Ovary (tissue), 9 donors: Measurements from ENCODE around the gene ENOX1. TPM values are rescaled to one million over a fixed set of nuclear protein-coding genes. Genes with fewer than 3 reads are reported as not detected.

ENCODE experiments used
- DNase-seq, 5 donors: peaks; one replicate each; pipeline ENCODE4 v3.0.0-alpha.2; 2019 to 2020
- H3K27ac ChIP-seq, 2 donors: fragments of 200-600 bp; one replicate each; pipeline versions ENCODE4 v1.5.1 to v1.8.0; 2019 to 2022
- H3K27me3 ChIP-seq: fragments of 200-600 bp; one replicate; pipeline ENCODE4 v1.8.0; 2022
- H3K36me3 ChIP-seq: fragments of 200-600 bp; sonication (generic); one replicate; pipeline ENCODE4 v1.5.1; 2019
- H3K4me1 ChIP-seq: one replicate; pipeline ENCODE4 v1.8.1; 2013; ENCODE audit warnings: mild to moderate bottlenecking, moderate library complexity; ENCODE audit not compliant: insufficient read depth
- H3K4me3 ChIP-seq: fragments of 200-600 bp; sonication (generic); one replicate; pipeline ENCODE4 v1.5.1; 2017
- H3K9me3 ChIP-seq, 2 donors: fragments of 200-600 bp in 1 of 2; sonication (generic) in 1 of 2; one replicate each; pipeline versions ENCODE4 v1.5.1 to v1.8.1; 2013 to 2019; ENCODE audit warnings: mild to moderate bottlenecking in 1 of 2, moderate library complexity in 1 of 2
- EP300 ChIP-seq: sonication (generic); formaldehyde crosslinking; IDR thresholded peaks from one replicate; pipeline ENCODE4 v1.6.1; 2017; ENCODE audit warnings: antibody characterized with exemption
- POLR2A ChIP-seq: fragments of 450-650 bp; IDR thresholded peaks from one replicate; pipeline ENCODE4 v1.6.1; 2017; ENCODE audit warnings: antibody characterized with exemption, mild to moderate bottlenecking, moderate library complexity
- WGBS, 3 donors: extraction: QIAGEN DNeasy Blood & Tissue Kit in 1 of 3; methylation state at CpG; one replicate each; pipeline versions ENCODE4 v1.1.5 to v1.1.7; 2013 to 2017; 5-methylcytosine and 5-hydroxymethylcytosine counted together
- intact Hi-C, 4 donors: fragments of 100-400 bp; cut with DNase I; formaldehyde crosslinking; loops; one replicate each; pipeline versions ENCODE4 v1.11.0 to v1.15.1; 2022 to 2023
- polyA plus RNA-seq, 2 donors: library from polyadenylated mRNA; stranded (reverse); fragments of 200-250 nt in 1 of 2; fragments of 350-450 nt in 1 of 2; fragmentation: Illumina TruSeq in 1 of 2; extraction: RNeasy Lipid Tissue Mini Kit (QIAGEN cat#74804) in 1 of 2; gene quantifications; one replicate each; pipeline ENCODE4 v1.2.3, GENCODE V29; 2013 to 2014
- total RNA-seq, 7 donors: library from RNA; depleted of rRNA in 2 of 7; stranded (reverse); fragments of >200 nt in 2 of 7; fragmentation: NEBNext Ultra II Directional in 3 of 7; extraction: Animal tissue kit (Norgen Biotek cat#: 25700) in 3 of 7; gene quantifications; one replicate each; pipeline versions ENCODE4 v1.1.0 to v1.2.4, GENCODE V29; 2016 to 2023
- TF ChIP-seq, protein P1 (sequence below), 3 donors: fragments of 450-650 bp in 2 of 3; fragments of 200-600 bp in 1 of 3; IDR thresholded peaks; one replicate each; pipeline versions ENCODE4 v1.5.1 to v1.8.0; 2016 to 2022; ENCODE audit warnings: antibody characterized with exemption in 3 of 3, mild to moderate bottlenecking in 1 of 3
- donor health status: DM: no; HTN: no; CAD: no; lungs with moderate emphysema.
- donor health status: DM: no; HTN: no; CAD: no.
- donor health status: Bipolar disorder and iron deficiency.
- donor health status: DM: yes; HTN: yes; CAD: no.
- donor health status: DM: no; HTN: no; CAD: no.
- donor health status: DM: yes; HTN: yes; CAD: no.

ENOX1 gene
- total and polyA plus RNA-seq, 9 donors, result 3.6 to 17.5 (median 7.8) TPM

- Histone ChIP-seq H3K36me3 (no peaks in the 10 kb centered on the region), H3K4me1 (peaks cover 3% of the 10 kb centered on the region), H3K9me3 (no peaks in the 10 kb centered on the region), H3K27ac (no peak overlapping the region), H3K4me3 (no peak overlapping the region), H3K27me3 (no peaks in the 10 kb centered on the region)
- DNase-seq, result no peak
- intact Hi-C loops, result no loop called here
- WGBS, 3 donors, result 71 to 80% (median 74%) methylated on average over 10 of the region's 10 CpGs
- TF ChIP-seq POLR2A, result no peak
- TF ChIP-seq, protein P1, sequence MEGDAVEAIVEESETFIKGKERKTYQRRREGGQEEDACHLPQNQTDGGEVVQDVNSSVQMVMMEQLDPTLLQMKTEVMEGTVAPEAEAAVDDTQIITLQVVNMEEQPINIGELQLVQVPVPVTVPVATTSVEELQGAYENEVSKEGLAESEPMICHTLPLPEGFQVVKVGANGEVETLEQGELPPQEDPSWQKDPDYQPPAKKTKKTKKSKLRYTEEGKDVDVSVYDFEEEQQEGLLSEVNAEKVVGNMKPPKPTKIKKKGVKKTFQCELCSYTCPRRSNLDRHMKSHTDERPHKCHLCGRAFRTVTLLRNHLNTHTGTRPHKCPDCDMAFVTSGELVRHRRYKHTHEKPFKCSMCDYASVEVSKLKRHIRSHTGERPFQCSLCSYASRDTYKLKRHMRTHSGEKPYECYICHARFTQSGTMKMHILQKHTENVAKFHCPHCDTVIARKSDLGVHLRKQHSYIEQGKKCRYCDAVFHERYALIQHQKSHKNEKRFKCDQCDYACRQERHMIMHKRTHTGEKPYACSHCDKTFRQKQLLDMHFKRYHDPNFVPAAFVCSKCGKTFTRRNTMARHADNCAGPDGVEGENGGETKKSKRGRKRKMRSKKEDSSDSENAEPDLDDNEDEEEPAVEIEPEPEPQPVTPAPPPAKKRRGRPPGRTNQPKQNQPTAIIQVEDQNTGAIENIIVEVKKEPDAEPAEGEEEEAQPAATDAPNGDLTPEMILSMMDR (IDR thresholded peaks at IDR 0.05), result no peak
- TF ChIP-seq EP300, result no peak
These were observed 466.9 kb downstream of the ENOX1 start for GRCh38 chr13:43319617-43320444.

- DNase-seq, result peak in 2 of 5 donors; percentile 24 to 36
- 29 to 45% (median 38%) methylated on average over 4 of the region's 4 CpGs for WGBS, 3 donors
- intact Hi-C loops, result no loop called here
- H3K27ac ChIP-seq, result no peak overlapping the region
- H3K4me1 ChIP-seq, result peaks cover 3% of the 10 kb centered on the region
- TF ChIP-seq POLR2A, result no peak
- TF ChIP-seq, protein P1 (IDR thresholded peaks at IDR 0.05), result no peak
- no peak for TF ChIP-seq EP300
- H3K4me3 ChIP-seq, result no peak overlapping the region
- no peaks in the 10 kb centered on the region for H3K27me3 ChIP-seq
- H3K36me3 ChIP-seq, result no peaks in the 10 kb centered on the region
- no peaks in the 10 kb centered on the region for H3K9me3 ChIP-seq
These were observed 469.8 kb downstream of the ENOX1 start for GRCh38 chr13:43316946-43317353.

- Histone ChIP-seq H3K27me3 (no peaks in the 10 kb centered on the region), H3K36me3 (no peaks in the 10 kb centered on the region), H3K27ac (no peak overlapping the region), H3K9me3 (no peaks in the 10 kb centered on the region), H3K4me3 (no peak overlapping the region), H3K4me1 (peaks cover 3% of the 10 kb centered on the region)
- no peak for DNase-seq
- intact Hi-C loops, result no loop called here
- TF ChIP-seq, protein P1 (IDR thresholded peaks at IDR 0.05), result no peak
- TF ChIP-seq EP300, result no peak
- no peak for TF ChIP-seq POLR2A
- WGBS, 3 donors, result 67 to 94% (median 82%) methylated on average over 2 of the region's 2 CpGs
These were observed 470.5 kb downstream of the ENOX1 start for GRCh38 chr13:43316281-43316680.

GRCh38 chr13:43315522-43315921 is 471.2 kb downstream of the ENOX1 start:
- intact Hi-C loops, result no loop called here
- Histone ChIP-seq H3K4me3 (no peak overlapping the region), H3K9me3 (no peaks in the 10 kb centered on the region), H3K27me3 (no peaks in the 10 kb centered on the region), H3K27ac (no peak overlapping the region), H3K36me3 (no peaks in the 10 kb centered on the region), H3K4me1 (peaks cover 3% of the 10 kb centered on the region)
- TF ChIP-seq EP300, result no peak
- TF ChIP-seq, protein P1 (IDR thresholded peaks at IDR 0.05), result no peak
- TF ChIP-seq POLR2A, result no peak
- no peak for DNase-seq
- WGBS, 3 donors, result 76 to 92% (median 88%) methylated on average over 5 of the region's 5 CpGs
